ACHN (cell line): Measurements from ENCODE around the gene KLHL35.

ENCODE experiments used
- DNase-seq: peaks from one replicate; pipeline ENCODE4 v3.0.0-alpha.2; 2015
- in situ Hi-C: cut with HindIII; loops from 2 replicates; pipeline ENCODE4 v1.10.0; 2017; ENCODE audit warnings: low sequenced_read_pairs, low pct_ligation_motif_present, low pct_unique_long_range_greater_than_20kb

Gene KLHL35

DNA sequence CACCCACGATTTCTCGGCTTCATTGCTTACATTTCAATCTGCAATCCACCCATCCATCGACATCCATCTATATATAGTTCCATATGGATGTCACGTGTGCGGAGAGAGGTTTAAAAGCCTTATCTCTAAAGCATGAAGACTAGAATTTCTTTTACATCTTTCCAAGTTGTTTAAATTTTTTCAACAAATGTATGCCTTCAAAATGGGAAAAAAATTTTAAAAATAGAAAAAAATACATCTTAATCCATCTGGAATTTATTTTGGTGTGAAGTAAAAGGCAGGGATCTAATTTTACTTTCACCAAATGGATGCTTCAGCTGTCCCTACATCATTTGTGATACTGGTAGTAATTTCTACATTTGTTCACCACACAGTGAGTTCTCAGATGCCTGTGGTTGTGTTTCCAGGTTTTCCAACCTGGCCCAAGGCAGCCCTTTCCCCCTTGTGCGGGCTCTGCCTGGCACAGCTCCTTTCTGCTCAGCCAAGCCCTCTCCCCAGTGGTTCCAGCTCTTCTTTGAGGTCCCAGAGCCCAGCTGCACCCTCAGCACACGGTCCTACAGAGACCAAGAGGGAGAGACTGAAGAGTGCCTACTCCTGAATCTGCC, 37.6 kb upstream of the KLHL35 start:
- in situ Hi-C loops: no loop called here
- no peak for DNase-seq

DNA sequence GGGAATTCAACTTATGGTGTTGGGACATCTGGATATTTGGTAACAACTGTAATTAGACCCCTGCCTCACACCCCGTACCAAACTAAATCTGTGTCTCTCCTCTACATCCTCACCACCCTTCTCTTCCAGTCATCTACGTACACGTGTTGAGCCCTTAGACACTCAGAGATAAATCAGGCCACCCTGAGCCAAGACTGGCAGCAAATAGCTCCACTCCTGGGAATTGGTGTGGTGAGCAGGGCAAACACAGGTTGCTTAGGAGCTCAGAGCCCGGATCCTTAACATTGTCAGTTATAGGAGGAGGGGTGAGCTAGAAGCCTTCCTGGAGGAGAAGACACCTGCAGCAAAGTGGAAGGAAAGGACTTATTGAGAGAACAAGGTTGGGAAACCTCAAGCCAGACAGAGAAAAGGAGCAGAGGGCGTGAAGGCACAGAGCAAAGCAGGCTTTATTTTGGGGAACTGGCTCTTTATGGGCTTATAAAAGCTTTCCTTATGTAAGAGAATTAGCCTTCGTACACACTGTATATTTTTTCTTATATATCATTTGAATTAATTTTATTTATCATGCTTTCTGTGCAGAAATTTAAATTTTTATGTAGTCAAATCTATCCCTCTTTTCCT, 36.9 kb upstream of the KLHL35 start:
- no peak for DNase-seq
- in situ Hi-C loops: no loop called here

DNA sequence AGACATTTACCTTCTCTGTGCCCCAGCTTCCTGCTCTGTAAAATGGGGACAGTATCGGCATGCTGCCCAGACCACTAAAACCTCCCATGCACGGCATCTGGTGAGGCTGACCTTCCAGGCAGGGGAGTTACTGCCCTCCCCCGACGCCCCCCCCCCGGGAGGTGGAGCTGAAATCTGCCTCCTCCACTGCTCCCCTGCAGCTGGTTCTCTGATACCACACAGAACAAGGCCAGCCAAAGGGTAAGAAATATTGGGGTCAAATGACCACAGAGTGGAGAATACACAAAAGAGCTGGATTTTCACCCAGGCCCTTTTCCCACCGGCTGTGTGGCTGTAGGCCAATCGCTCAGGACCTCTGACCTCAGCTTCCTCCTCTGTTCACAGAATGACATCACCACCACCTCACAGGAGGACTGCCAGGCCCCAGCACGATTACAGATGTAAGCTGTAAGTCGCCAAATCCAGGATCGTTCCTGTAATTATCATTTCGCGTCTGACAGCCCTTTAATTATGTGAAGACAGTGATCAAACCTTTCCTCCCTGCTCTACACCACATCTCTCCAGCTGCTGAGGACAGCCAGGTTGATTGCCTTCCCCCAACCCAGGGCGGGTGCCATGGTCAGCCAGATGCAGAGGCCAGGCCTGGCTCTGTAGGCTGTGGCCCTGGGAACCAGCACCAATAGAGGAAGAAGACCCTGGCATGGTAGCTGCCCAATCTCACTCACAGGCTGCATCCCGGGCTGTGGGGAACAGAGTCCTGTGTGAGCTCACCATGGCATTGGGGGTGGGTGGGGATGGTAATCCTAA, 35.7 kb upstream of the KLHL35 start:
- in situ Hi-C loops: no loop called here
- no peak for DNase-seq

DNA sequence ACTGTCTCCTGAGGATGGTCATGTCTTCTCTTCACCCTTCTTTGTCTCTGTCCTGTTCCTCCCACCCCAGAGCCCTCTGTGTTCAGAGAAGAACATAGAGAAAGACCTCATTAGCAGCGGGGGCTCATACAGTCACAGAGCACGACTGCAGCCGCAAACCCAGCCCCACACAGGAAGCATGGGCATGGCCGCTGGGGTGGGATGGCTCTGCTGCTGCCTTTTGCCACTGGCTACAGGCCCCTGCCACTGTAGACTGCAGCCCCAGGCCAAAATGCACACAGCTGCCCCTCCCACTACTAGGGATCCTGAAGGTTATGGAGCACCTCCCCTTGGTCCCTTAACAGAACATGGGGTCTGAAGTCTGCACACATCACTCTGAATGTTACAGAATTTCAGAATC, 34.9 kb upstream of the KLHL35 start:
- no peak for DNase-seq
- in situ Hi-C loops: no loop called here

DNA sequence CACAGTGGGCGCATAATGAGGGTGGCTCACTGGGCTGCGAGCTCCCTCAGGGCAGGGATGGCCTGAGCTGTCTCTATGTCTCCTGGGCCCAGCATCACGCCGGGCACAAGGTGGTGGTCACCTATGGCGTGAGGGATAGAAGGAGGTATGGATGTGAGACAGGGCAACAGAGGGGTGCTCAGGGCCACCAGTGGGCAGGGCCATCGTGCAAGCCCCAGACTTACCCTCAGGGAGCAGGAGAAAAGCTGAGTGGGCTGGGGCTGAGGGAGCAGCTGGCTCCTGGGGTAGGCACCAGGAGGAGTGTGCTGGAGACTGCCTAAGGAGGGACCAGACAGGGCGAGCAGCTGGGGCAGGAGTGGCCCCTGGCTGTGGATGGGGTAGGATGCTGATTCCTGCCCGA, 34.3 kb upstream of the KLHL35 start:
- no peak for DNase-seq
- in situ Hi-C loops: no loop called here

DNA sequence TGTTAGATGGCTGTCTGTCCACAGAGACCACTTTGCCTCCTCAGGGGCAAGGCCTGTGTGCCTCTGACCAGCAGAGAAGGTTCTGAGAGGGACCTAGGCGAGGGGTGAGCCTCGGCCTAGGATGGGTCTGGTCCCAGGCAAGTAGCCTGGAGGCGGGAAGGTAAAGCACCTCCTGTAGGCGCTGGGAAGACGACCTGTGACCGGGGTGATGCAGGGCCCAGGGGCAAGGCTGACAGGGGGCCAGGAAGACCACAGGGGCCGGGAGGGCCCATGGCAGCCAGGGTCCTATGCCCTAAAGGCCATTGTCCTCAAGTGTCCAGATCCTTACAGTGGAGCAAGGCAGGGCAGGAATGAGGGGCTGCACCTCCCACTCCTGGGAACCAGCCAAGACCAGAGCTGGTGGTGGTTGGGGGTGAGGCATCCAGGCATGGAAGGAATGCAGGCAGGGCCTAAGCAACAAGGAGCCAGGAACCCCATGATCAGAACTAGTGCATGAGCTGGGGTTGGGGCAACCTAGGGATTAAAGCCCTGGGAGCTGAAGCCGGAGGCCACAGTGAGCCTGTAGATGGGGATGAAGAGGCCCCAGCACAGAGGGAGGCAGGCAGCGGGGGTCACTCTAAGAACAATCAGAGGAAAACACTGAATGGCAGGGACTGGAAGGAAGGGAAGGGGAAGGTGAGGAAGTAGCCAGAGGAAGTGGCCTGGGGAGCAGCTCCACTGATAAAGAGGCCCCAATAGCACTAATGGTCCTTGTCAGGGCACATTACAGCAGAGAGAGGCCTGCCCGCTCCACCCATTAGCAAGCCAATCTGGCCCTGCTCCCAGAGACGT, 32.9 kb upstream of the KLHL35 start:
- in situ Hi-C loops: no loop called here
- DNase-seq: peak; percentile 6

DNA sequence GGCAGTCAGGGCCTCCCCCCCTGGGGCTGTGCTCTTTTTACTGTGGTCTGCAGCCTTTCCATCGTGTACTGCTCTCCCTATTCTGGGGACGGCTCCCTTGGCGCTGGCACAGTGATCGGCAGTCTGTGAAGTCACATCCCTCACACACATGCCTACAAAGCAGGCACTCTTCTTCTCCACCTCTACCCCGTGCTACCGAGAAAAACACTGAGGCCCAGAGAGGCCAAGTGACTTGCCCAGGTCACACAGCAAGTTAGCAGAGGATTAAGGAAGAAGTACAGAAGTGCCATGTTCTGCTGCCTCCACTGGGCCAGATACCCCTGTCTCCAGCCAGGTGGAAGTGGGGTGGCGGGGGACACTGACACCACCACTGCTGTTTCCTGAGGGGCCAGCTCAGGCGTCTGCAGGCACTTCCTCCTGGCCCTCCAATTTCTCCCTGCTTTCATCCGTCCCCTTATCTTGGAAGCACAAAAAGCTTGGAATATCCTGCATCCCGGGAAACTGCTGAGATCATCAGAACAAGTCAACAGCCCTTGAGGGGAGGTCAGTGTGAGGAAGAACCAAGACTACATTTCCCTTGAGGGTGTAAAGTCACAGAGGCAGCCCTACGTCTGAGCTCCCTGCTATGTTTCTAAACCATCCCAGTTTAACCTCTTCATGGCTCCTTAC, 30.2 kb upstream of the KLHL35 start:
- in situ Hi-C loops: no loop called here

DNA sequence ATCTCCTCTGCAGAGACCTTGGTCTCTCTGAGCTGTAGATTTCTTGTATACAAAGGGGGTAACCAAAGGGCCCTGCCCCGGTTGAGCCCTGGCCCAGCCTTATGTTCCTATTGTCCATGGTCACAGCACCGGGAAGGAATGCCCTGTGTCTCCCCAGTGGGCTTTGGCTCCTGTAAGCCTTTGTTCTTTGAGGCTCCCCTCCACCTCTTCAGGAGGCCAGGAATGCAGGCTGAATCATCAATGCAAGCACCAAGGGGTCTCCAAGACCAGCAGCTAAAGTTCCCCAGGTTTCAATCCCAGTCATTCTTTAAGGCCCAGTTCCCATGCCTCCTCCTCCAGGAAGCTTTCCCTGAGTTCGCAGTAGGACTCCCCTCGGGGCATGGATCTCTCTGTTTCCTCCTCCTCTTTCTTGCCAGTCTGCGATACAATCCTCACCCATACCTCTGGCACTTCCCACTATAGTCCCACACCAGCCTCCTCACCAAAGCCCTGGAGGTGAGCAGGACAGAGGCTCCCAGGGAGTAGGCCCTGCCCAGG, 29.2 kb upstream of the KLHL35 start:
- DNase-seq: no peak

More for the DNA sequence above, 30.2 kb upstream of the KLHL35 start:
- DNase-seq: no peak

DNA sequence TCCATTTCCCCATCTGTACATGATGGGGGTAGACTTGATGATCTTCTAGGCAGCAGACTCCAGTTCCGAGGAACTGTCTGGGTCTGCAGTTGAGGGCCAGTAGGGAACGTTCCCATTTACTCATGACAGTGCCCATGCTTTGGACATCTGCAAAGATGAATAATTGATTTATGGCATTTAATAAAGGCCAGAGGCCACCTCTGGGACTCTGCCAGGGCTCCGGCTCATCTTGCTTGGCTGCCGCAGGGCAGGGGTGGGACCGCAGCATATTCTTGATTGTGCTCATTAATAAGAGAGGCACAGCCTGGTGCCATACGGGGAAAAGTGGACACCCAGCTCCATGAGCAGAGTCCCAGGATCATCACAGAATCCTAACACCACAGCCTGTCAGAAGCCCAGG, 28.1 kb upstream of the KLHL35 start:
- in situ Hi-C loops: no loop called here
- DNase-seq: no peak

More for the DNA sequence above, 29.2 kb upstream of the KLHL35 start:
- in situ Hi-C loops: no loop called here

DNA sequence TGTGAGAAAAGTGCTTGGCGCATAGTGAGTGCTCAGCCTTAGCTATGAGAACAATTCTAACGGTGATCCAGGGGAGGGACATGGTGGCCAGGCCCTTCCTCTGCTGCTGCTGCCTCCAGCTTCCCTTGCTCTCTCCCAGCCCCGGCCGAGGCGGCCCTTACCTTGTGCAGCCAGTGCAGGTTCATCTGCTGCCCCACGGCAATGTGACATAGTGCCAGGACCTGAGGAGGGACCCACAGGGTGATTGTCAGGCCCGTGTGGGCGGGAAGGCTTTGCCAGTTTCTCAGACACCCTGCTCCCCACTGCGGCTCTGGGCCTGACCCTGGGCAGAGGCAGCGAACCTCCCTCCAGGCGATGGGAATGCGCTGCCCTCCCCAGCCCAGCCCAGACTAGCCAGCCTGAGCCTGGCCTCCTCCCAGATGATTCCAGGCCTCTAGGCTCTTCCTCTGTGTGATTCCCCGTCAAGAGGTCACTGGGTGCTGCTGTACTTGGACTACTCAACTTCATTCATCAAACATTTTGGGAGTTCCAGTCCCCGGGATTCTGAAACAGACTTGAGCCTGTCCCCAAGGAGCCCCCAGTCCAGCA, 23.7 kb upstream of the KLHL35 start:
- in situ Hi-C loops: no loop called here
- no peak for DNase-seq

DNA sequence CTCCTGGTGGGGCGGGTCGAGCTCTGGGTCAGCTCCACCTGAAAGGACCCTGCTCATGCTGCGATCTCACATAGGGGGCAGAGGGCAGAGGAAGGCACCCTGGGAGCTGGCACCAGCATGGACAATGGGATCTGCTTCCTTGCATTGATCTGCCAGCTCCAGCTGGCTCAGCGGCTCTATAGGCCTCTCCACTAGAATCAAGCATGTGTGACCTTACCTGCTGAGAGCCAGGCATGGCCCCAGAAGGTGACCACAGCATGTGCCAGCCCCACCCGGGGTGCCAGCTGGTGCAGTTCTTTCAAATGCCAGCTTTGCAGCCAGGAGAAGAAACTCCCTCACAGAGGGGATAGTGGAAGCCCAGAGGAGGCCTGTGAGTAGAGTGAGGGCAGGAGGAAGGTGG, 22.0 kb upstream of the KLHL35 start:
- DNase-seq: no peak
- in situ Hi-C loops: no loop called here

DNA sequence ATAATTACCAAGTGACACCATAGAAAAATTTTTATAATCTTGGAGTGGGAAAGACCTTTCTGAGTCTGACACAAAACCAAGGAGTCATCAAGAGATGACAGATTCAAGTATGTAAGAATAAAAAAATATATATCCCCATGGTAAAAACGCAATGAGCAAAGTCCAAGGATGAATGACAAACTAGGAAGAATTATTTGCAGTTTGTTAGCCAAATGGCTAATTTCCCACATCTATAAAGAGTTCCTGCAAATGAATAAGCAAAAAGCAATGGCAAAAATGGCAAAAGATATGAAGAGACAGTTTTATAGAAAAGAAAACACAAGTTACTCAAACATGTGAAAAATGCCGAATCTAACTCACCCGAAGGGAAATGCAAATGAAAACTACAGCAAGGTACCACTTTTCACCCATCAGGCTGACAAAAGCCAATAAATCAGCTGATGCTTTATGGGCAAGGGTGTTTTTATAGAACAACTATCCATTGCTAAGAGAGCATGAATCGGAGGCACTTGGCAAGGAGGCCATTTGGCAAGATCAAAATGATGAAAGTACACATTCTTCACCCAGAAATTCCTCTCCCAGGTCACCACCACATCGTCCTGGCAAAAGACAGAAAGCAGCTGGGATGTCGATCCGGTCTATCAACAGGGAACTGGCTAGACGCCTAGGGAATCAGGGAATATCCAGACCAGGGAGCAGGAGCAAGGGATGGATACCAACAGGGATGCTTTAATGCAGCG, 21.1 kb upstream of the KLHL35 start:
- in situ Hi-C loops: no loop called here
- no peak for DNase-seq

DNA sequence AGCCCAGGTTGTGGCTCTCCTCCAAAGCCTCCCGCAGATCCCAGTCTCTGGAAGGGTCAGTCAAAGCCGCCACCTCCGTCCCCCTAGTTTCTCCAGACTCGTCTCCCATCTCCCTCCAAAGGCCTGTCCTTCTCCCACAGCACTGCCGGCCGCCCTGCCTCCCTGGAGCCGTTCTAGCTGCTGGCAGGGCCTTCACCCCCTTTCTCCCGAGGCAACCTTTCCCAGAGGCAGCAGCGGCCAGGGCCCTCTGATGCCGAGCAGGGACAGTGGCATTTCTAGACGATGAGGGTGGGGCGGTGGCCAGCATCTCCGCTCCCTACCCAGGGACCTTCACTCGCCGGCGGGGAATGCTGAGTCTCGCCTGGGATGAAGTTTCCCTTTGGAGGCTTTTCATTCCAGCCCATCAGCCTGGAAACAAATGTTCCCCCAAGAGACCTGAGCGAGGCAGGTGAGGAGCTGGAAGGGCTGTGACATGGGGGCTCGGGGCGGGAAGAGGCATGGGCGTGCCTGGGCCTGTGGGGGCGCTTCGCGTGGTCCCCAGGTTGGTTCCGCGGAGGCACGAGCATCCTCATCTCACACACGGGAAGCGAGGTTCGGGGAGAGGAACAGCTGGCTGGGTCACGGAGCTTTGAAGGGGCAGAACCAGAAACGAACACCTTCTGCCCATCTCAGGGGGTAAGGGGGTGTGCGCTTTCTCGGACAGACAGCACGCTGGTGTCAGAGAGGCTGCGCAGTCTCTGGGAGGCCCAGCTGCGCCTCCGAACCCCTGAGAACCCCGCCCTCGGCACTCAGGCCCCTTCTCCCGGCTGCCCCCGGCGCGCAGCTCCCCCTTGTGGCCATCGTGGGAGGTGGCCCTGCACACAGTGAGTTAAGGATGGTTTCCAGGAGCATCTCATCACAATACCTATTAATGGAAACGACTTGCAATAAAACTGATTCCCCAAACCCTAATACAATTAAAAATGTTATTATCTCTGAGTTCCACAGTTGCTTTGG, 18.1 kb upstream of the KLHL35 start:
- in situ Hi-C loops: no loop called here
- no peak for DNase-seq

DNA sequence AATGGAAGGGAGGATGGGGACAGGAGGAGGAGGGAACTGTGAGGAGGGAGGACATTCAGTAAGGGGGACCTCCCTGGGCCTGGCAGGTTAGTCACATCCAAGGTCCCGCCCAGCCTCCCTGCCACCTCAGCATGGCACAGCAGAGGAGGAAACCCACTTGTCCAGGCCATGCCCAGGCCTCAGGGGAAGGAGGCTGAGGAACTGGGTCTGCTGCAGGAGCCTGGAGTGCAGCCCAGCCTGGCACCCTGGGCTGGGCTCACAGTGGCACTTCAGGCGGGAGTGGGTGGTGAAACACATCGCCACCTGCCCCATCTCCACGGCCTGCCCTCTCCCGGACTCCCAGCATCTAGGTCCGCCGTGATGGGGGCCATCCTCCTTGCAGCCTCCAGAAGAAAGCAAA, 17.2 kb upstream of the KLHL35 start:
- in situ Hi-C loops: no loop called here

DNA sequence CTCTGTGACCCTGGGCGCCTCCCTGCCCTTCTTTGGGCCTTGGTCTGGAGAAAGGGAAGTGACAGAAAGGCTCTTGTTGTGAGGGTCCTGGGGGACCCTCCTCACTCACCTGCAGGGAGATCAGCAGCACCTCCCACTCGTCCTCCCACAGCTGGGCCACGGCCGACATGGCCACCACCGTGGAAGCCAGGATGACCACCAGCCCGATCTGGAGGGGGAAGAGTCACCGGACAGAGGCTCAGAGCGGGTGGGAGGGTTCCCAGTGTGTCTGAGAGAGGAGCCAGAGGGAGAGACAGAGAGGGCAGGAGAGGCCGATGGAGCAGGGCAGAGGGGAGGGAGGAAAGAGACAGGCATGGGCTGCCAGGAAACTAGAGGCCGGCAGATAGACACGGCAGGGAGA, 16.8 kb upstream of the KLHL35 start:
- in situ Hi-C loops: no loop called here
- DNase-seq: no peak

More for the DNA sequence above, 17.2 kb upstream of the KLHL35 start:
- no peak for DNase-seq

DNA sequence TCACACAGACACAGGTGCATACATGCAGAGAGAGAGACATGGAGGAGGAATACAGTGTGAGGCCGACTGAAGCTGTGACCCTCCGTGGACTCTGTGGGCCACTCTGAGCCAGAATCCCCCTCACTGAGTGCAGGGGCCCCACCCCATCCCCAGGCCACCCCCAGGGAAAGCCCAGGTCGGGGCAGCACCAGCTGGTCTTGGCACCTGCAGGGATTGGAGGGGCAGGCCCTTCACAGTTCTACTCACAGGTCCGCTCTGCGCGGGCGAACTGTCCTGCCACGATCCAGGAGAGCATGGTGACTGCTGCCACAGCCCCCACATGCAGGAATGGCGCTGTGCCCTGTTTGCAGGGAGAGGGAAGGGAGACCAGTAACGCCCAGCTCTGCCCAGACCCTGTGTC, 16.3 kb upstream of the KLHL35 start:
- no peak for DNase-seq
- in situ Hi-C loops: no loop called here
